GM18861 (cell line): Measurements from ENCODE around the gene LRRC37A2.
A peak's percentile ranks its signal among the peaks of the same experiment; 100 is the strongest.
"Not testable (repeated sequence)": the region's sequence is repeated elsewhere in the genome, so short reads cannot be mapped to it uniquely, and the experiment has no call there.

Experiments used
- ATAC-seq: cut with Tn5 transposase; IDR thresholded peaks from one replicate; pipeline ENCODE4 v1.9.1; 2021; ENCODE audit not compliant: unreplicated experiment

LRRC37A2 gene

GRCh38 chr17:46512168-46512567 is at the start of gene LRRC37A2:
TSS of gene LRRC37A2 (plus strand) at chr17:46512468. CDS start at chr17:46512713, 245 bp downstream.
- not testable (repeated sequence) for ATAC-seq

- ATAC-seq = not testable (repeated sequence)
Observed at GRCh38 chr17:46467618-46468017, 44.6 kb upstream of the LRRC37A2 start.

- ATAC-seq = not testable (repeated sequence)
Observed at GRCh38 chr17:46474489-46474888, 37.8 kb upstream of the LRRC37A2 start.

GRCh38 chr17:46475583-46475982 is 36.7 kb upstream of the LRRC37A2 start:
- ATAC-seq = not testable (repeated sequence)

GRCh38 chr17:46478823-46479222 is 33.4 kb upstream of the LRRC37A2 start:
- not testable (repeated sequence) for ATAC-seq

- not testable (repeated sequence) for ATAC-seq
Observed at GRCh38 chr17:46481310-46481709, 31.0 kb upstream of the LRRC37A2 start.

GRCh38 chr17:46492021-46492420 is 20.2 kb upstream of the LRRC37A2 start:
- not testable (repeated sequence) for ATAC-seq

- ATAC-seq = not testable (repeated sequence)
Observed at GRCh38 chr17:46499437-46500139, 12.7 kb upstream of the LRRC37A2 start.

- not testable (repeated sequence) for ATAC-seq
Observed at GRCh38 chr17:46505896-46506295, 6.4 kb upstream of the LRRC37A2 start.

GRCh38 chr17:46534716-46535115 is 22.4 kb downstream of the LRRC37A2 start:
- not testable (repeated sequence) for ATAC-seq

GRCh38 chr17:46548607-46549006 is 36.3 kb downstream of the LRRC37A2 start:
- not testable (repeated sequence) for ATAC-seq

- ATAC-seq = not testable (repeated sequence)
Observed at GRCh38 chr17:46559155-46559554, 46.9 kb downstream of the LRRC37A2 start.

- not testable (repeated sequence) for ATAC-seq
Observed at GRCh38 chr17:46560048-46560447, 47.8 kb downstream of the LRRC37A2 start.

- peak; percentile 46 for ATAC-seq
Observed at GRCh38 chr17:46566284-46566683, 54.0 kb downstream of the LRRC37A2 start.

- not testable (repeated sequence) for ATAC-seq
Observed at GRCh38 chr17:46566980-46567379, 54.7 kb downstream of the LRRC37A2 start.

GRCh38 chr17:46571796-46572195 is 59.5 kb downstream of the LRRC37A2 start:
- ATAC-seq = not testable (repeated sequence)

GRCh38 chr17:46579083-46580075 is 67.1 kb downstream of the LRRC37A2 start, which contains the start of gene ARL17A:
TSS of gene ARL17A (minus strand) at chr17:46579691. CDS start at chr17:46576322, 3,369 bp downstream.
- peak; percentile 66 for ATAC-seq

GRCh38 chr17:46580082-46580481 is 67.8 kb downstream of the LRRC37A2 start:
- ATAC-seq = not testable (repeated sequence)

GRCh38 chr17:46585444-46585843 is 73.2 kb downstream of the LRRC37A2 start:
- not testable (repeated sequence) for ATAC-seq

GRCh38 chr17:46590157-46591146 is 78.2 kb downstream of the LRRC37A2 start, which contains the start of gene NSF:
TSS of gene NSF (plus strand) at chr17:46590669. CDS start at chr17:46590776, 107 bp downstream.
- peak; percentile 60 for ATAC-seq
